SK-N-SH treated with all-trans-retinoic acid at 6 μM for 48 hours (cell line): ENCODE results near the gene RABGAP1L.

ENCODE experiments used
- ATAC-seq: fragments of 200-7000 bp; cut with Tn5 transposase; 3 replicates; pipeline ENCODE4 v1.9.1; 2020; ENCODE audit warnings: mild to moderate bottlenecking, moderate library complexity
- ARNTL ChIP-seq: fragments of 450-650 bp; formaldehyde crosslinking; IDR thresholded peaks from 2 replicates; pipeline ENCODE4 v1.5.0; 2020; ENCODE audit warnings: low read depth, mild to moderate bottlenecking, moderate library complexity, borderline replicate concordance
- BACH2 ChIP-seq: fragments of 250-450 bp; sonication (Bioruptor Pico); IDR thresholded peaks from 2 replicates; pipeline ENCODE4 v1.9.0; 2021; ENCODE audit warnings: mild to moderate bottlenecking, borderline replicate concordance
- CSDC2 ChIP-seq: fragments of 250-450 bp; sonication (Bioruptor Pico); IDR thresholded peaks from 2 replicates; pipeline ENCODE4 v1.5.0; 2020; ENCODE audit warnings: mild to moderate bottlenecking, moderate library complexity
- ESRRG ChIP-seq: fragments of 250-450 bp; sonication (Bioruptor Pico); IDR thresholded peaks from 2 replicates; pipeline ENCODE4 v1.6.1; 2021; ENCODE audit warnings: mild to moderate bottlenecking
- GLIS3 ChIP-seq: fragments of 250-450 bp; sonication (Bioruptor Pico); IDR thresholded peaks from 2 replicates; pipeline ENCODE4 v1.5.0; 2020; ENCODE audit warnings: mild to moderate bottlenecking, moderate library complexity
- ISL1 ChIP-seq: fragments of 250-450 bp; sonication (Bioruptor Pico); IDR thresholded peaks from 2 replicates; pipeline ENCODE4 v2.1.2; 2022; ENCODE audit warnings: mild to moderate bottlenecking, moderate library complexity
- OSR1 ChIP-seq: fragments of 250-450 bp; sonication (Bioruptor Pico); IDR thresholded peaks from 2 replicates; pipeline ENCODE4 v1.8.0; 2022; ENCODE audit warnings: moderate library complexity, mild to moderate bottlenecking, inconsistent platforms
- PPARA ChIP-seq: fragments of 250-450 bp; sonication (Bioruptor Pico); IDR thresholded peaks from 2 replicates; pipeline ENCODE4 v1.5.0; 2020; ENCODE audit warnings: mild to moderate bottlenecking, borderline replicate concordance
- RARB ChIP-seq: fragments of 250-450 bp; sonication (Bioruptor Pico); IDR thresholded peaks from 2 replicates; pipeline ENCODE4 v1.8.0; 2021; ENCODE audit warnings: mild to moderate bottlenecking, moderate library complexity
- SNAI2 ChIP-seq: fragments of 250-450 bp; sonication (Bioruptor Pico); IDR thresholded peaks from 2 replicates; pipeline ENCODE4 v1.5.0; 2020; ENCODE audit warnings: mild to moderate bottlenecking, moderate library complexity
- TCF4 ChIP-seq: fragments of 250-450 bp; sonication (Bioruptor Pico); IDR thresholded peaks from 2 replicates; pipeline ENCODE4 v1.8.0; 2021; ENCODE audit warnings: mild to moderate bottlenecking, moderate library complexity, borderline replicate concordance
- TOX ChIP-seq: fragments of 250-450 bp; sonication (Bioruptor Pico); IDR thresholded peaks from 2 replicates; pipeline ENCODE4 v1.8.0; 2021; ENCODE audit warnings: mild to moderate bottlenecking, moderate library complexity, borderline replicate concordance
- ZC3H10 ChIP-seq: fragments of 250-450 bp; sonication (Bioruptor Pico); IDR thresholded peaks from 2 replicates; pipeline ENCODE4 v1.5.1; 2021; ENCODE audit warnings: mild to moderate bottlenecking, moderate library complexity
- ZFP3 ChIP-seq: fragments of 250-450 bp; sonication (Bioruptor Pico); IDR thresholded peaks from 2 replicates; pipeline ENCODE4 v1.5.0; 2020; ENCODE audit warnings: mild to moderate bottlenecking, moderate library complexity
- ZFP30 ChIP-seq: fragments of 450-650 bp; formaldehyde crosslinking; IDR thresholded peaks from 2 replicates; pipeline ENCODE4 v1.5.0; 2022; ENCODE audit warnings: mild to moderate bottlenecking, moderate library complexity
- ZNF565 ChIP-seq: fragments of 450-650 bp; formaldehyde crosslinking; conservative IDR thresholded peaks from 2 replicates; pipeline ENCODE4 v1.5.0; 2020; ENCODE audit warnings: low read depth, mild to moderate bottlenecking, moderate library complexity
- ZNF70 ChIP-seq: fragments of 450-650 bp; formaldehyde crosslinking; IDR thresholded peaks from 2 replicates; pipeline ENCODE4 v1.5.0; 2020; ENCODE audit warnings: mild to moderate bottlenecking, moderate library complexity
- ZNF8 ChIP-seq: fragments of 450-650 bp; formaldehyde crosslinking; IDR thresholded peaks from 2 replicates; pipeline ENCODE4 v1.5.0; 2020; ENCODE audit warnings: mild to moderate bottlenecking, moderate library complexity
- TF ChIP-seq, protein P1 (sequence below): fragments of 250-450 bp; sonication (Bioruptor Pico); IDR thresholded peaks from 2 replicates; pipeline ENCODE4 v1.8.0; 2020; ENCODE audit warnings: mild to moderate bottlenecking, moderate library complexity, borderline replicate concordance
- TF ChIP-seq, protein P2 (sequence below): fragments of 250-450 bp; sonication (Bioruptor Pico); IDR thresholded peaks from 2 replicates; pipeline ENCODE4 v1.5.1; 2021; ENCODE audit warnings: mild to moderate bottlenecking, moderate library complexity
- TF ChIP-seq, protein P3 (sequence below): fragments of 250-450 bp; sonication (Bioruptor Pico); IDR thresholded peaks from 2 replicates; pipeline ENCODE4 v1.5.0; 2020; ENCODE audit warnings: mild to moderate bottlenecking, moderate library complexity
- TF ChIP-seq, protein P4 (sequence below): fragments of 250-450 bp; sonication (Bioruptor Pico); IDR thresholded peaks from 2 replicates; pipeline ENCODE4 v1.8.0; 2021; ENCODE audit warnings: low read depth, mild to moderate bottlenecking, moderate library complexity, borderline replicate concordance

RABGAP1L gene

DNA sequence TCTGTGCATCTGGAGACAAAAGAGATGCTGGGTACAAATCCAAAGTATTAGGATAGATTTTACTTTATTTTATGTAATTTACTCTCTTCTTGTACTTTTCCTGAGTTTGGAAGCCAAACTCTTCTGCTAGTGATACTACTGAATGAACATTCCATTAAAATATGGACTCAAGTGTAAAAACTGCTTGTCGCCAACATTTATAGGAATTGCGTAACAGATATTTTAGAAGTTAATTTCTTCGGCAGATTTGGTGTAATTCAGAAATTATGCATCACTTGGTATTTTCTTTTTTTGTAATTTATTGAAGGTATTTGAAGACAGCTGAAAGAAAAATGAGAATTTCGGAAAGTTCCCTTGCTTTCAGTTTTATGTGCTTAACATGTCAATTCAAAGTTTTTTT is 137.0 kb downstream of the RABGAP1L start:
- no peak for ATAC-seq
- TF ChIP-seq, protein P1, sequence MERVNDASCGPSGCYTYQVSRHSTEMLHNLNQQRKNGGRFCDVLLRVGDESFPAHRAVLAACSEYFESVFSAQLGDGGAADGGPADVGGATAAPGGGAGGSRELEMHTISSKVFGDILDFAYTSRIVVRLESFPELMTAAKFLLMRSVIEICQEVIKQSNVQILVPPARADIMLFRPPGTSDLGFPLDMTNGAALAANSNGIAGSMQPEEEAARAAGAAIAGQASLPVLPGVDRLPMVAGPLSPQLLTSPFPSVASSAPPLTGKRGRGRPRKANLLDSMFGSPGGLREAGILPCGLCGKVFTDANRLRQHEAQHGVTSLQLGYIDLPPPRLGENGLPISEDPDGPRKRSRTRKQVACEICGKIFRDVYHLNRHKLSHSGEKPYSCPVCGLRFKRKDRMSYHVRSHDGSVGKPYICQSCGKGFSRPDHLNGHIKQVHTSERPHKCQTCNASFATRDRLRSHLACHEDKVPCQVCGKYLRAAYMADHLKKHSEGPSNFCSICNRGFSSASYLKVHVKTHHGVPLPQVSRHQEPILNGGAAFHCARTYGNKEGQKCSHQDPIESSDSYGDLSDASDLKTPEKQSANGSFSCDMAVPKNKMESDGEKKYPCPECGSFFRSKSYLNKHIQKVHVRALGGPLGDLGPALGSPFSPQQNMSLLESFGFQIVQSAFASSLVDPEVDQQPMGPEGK (CRISPR knock-in tag) = no peak
- no peak for TF ChIP-seq SNAI2 (CRISPR knock-in tag)
- TF ChIP-seq ZFP30 = no peak
- TF ChIP-seq PPARA = no peak
- no peak for TF ChIP-seq ARNTL

DNA sequence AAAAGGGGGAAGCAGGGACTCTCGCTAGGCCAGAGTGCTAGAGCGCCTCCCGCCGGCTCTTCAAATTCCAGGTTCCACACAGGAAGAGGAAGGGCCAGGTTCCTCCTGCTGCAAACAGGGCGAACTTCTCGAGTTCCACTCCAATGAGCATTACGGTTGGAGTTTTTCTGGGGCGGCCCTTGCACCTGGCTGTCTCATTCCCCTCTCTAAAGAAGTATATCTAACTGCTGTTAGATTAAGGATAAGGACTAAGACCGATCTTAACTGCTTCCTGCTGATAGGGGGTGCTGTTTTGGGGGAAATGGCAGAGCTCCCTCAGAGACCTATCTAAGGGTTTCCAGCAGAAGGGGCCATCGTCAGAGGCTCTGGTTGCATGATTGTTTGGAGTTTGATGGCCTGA is 138.0 kb downstream of the RABGAP1L start:
- no peak for ATAC-seq
- TF ChIP-seq ESRRG (no peak), GLIS3 (CRISPR knock-in tag) (no peak), RARB (CRISPR knock-in tag) (no peak), CSDC2 (CRISPR knock-in tag) (no peak), OSR1 (CRISPR knock-in tag) (no peak), TOX (no peak), ZC3H10 (CRISPR knock-in tag) (no peak), TCF4 (CRISPR knock-in tag) (no peak), BACH2 (no peak), ZNF565 (CRISPR knock-in tag) (no peak), ZFP3 (CRISPR knock-in tag) (no peak), PPARA (no peak), ZFP30 (no peak), SNAI2 (CRISPR knock-in tag) (no peak), ZNF8 (CRISPR knock-in tag) (no peak)
- TF ChIP-seq, protein P1 (CRISPR knock-in tag) = no peak
- TF ChIP-seq, protein P2, sequence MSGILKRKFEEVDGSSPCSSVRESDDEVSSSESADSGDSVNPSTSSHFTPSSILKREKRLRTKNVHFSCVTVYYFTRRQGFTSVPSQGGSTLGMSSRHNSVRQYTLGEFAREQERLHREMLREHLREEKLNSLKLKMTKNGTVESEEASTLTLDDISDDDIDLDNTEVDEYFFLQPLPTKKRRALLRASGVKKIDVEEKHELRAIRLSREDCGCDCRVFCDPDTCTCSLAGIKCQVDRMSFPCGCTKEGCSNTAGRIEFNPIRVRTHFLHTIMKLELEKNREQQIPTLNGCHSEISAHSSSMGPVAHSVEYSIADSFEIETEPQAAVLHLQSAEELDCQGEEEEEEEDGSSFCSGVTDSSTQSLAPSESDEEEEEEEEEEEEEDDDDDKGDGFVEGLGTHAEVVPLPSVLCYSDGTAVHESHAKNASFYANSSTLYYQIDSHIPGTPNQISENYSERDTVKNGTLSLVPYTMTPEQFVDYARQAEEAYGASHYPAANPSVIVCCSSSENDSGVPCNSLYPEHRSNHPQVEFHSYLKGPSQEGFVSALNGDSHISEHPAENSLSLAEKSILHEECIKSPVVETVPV (CRISPR knock-in tag) = no peak
- TF ChIP-seq, protein P3, sequence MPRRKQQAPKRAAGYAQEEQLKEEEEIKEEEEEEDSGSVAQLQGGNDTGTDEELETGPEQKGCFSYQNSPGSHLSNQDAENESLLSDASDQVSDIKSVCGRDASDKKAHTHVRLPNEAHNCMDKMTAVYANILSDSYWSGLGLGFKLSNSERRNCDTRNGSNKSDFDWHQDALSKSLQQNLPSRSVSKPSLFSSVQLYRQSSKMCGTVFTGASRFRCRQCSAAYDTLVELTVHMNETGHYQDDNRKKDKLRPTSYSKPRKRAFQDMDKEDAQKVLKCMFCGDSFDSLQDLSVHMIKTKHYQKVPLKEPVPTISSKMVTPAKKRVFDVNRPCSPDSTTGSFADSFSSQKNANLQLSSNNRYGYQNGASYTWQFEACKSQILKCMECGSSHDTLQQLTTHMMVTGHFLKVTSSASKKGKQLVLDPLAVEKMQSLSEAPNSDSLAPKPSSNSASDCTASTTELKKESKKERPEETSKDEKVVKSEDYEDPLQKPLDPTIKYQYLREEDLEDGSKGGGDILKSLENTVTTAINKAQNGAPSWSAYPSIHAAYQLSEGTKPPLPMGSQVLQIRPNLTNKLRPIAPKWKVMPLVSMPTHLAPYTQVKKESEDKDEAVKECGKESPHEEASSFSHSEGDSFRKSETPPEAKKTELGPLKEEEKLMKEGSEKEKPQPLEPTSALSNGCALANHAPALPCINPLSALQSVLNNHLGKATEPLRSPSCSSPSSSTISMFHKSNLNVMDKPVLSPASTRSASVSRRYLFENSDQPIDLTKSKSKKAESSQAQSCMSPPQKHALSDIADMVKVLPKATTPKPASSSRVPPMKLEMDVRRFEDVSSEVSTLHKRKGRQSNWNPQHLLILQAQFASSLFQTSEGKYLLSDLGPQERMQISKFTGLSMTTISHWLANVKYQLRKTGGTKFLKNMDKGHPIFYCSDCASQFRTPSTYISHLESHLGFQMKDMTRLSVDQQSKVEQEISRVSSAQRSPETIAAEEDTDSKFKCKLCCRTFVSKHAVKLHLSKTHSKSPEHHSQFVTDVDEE (CRISPR knock-in tag) = no peak
- TF ChIP-seq, protein P4, sequence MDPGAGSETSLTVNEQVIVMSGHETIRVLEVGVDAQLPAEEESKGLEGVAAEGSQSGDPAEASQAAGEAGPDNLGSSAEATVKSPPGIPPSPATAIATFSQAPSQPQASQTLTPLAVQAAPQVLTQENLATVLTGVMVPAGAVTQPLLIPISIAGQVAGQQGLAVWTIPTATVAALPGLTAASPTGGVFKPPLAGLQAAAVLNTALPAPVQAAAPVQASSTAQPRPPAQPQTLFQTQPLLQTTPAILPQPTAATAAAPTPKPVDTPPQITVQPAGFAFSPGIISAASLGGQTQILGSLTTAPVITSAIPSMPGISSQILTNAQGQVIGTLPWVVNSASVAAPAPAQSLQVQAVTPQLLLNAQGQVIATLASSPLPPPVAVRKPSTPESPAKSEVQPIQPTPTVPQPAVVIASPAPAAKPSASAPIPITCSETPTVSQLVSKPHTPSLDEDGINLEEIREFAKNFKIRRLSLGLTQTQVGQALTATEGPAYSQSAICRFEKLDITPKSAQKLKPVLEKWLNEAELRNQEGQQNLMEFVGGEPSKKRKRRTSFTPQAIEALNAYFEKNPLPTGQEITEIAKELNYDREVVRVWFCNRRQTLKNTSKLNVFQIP = no peak

DNA sequence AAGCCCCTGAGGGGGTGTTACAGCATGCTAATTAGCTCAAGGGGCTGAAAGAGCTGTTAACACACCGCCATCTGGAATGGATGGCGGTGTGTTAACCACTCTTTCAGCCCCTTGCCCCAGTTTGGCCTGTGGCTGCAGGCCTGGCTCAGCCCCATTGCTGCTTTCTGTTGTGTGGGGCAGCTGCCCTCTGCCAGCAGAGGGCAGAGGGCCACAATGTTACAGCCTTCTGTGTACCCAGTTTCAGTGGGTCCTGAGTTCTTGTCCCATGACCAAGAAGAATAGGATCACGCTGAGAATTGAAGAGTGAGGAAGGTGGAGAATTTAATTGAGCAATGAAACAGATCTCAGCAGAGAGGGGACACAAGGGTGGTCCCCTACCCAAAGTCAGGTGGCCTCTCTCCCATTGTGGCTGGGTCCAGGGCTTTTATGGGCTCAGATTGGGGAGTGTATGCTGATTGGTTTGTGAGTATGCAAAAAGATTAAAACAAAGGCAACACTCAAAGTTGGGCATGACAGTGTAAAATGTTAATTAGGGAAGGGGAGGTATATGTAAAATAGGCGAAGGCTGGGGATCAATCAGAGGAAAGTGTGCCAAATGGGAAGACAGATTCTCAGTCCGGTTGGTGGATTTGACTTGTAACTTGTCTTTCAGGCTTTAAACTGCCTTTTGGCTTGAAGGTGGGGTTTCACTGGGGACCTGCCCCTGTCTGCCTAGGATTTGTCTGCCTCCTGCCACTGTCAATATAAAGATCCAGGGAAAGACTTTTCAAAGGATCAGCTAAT is 142.2 kb downstream of the RABGAP1L start:
- no peak for ATAC-seq
- TF ChIP-seq TOX (no peak), BACH2 (no peak), CSDC2 (CRISPR knock-in tag) (no peak), ZNF70 (no peak), OSR1 (CRISPR knock-in tag) (no peak), ISL1 (CRISPR knock-in tag) (no peak), ZC3H10 (CRISPR knock-in tag) (no peak), ZNF8 (CRISPR knock-in tag) (no peak), ZFP3 (CRISPR knock-in tag) (no peak), ESRRG (no peak), ZNF565 (CRISPR knock-in tag) (no peak), ARNTL (no peak), PPARA (no peak)
- TF ChIP-seq, protein P3 (CRISPR knock-in tag) = no peak
- TF ChIP-seq, protein P4 = no peak
